Astrocyte of the spinal cord (primary cell): ENCODE measurements around the gene MRPL50.

ENCODE experiments used
- DNase-seq: peaks from one replicate; pipeline ENCODE4 v3.0.0; 2011; ENCODE audit warnings: low read depth, low spot score
- H3K4me3 ChIP-seq: 2 replicates; pipeline ENCODE4 v1.5.1; 2011; ENCODE audit warnings: low read depth, mild to moderate bottlenecking, low read length, moderate library complexity
- CTCF ChIP-seq: IDR thresholded peaks from 2 replicates; pipeline ENCODE4 v1.5.1; 2012; ENCODE audit warnings: low read depth, mild to moderate bottlenecking, low read length, inconsistent platforms
- in situ Hi-C: cut with HindIII; loops from 2 replicates; pipeline ENCODE4 v1.10.0; 2017; ENCODE audit warnings: low sequenced_read_pairs

The MRPL50 gene

GRCh38 chr9:101421653-101422065, 23.2 kb upstream of the MRPL50 start:
- peak; percentile 25 for DNase-seq
- in situ Hi-C loops = no loop called here
- no peak for TF ChIP-seq CTCF
- H3K4me3 ChIP-seq = no peak overlapping the region

GRCh38 chr9:101419863-101420262, 21.4 kb upstream of the MRPL50 start:
- no peak overlapping the region for H3K4me3 ChIP-seq
- in situ Hi-C loops = no loop called here
- TF ChIP-seq CTCF = no peak
- DNase-seq = no peak

- DNase-seq = peak; percentile 35
- H3K4me3 ChIP-seq = no peak overlapping the region
- TF ChIP-seq CTCF = no peak
- in situ Hi-C loops = no loop called here
These were observed 20.4 kb upstream of the MRPL50 start for GRCh38 chr9:101418518-101419430.

GRCh38 chr9:101417977-101418376, 19.6 kb upstream of the MRPL50 start:
- DNase-seq = no peak
- TF ChIP-seq CTCF = no peak
- in situ Hi-C loops = no loop called here
- H3K4me3 ChIP-seq = no peak overlapping the region

- in situ Hi-C loops = no loop called here
- DNase-seq = no peak
- no peak for TF ChIP-seq CTCF
- no peak overlapping the region for H3K4me3 ChIP-seq
These were observed 19.0 kb upstream of the MRPL50 start for GRCh38 chr9:101417389-101417788.

- no peak for DNase-seq
- no peak for TF ChIP-seq CTCF
- no peak overlapping the region for H3K4me3 ChIP-seq
- in situ Hi-C loops = no loop called here
These were observed 17.2 kb upstream of the MRPL50 start for GRCh38 chr9:101415578-101415977.
